DMS153 treated with DMSO at 0.1 percent for 48 hours (cell line): Measurements from ENCODE around the gene SIAH2.
"Not testable (repeated sequence)": the region's sequence is repeated elsewhere in the genome, so short reads cannot be mapped to it uniquely, and the experiment has no call there.

Experiments
- DNase-seq: peaks from one replicate; lab custom pipeline; 2025; ENCODE audit not compliant: unreplicated experiment; lab: John Stamatoyannopoulos, UW

The SIAH2 gene

GRCh38 chr3:150763122-150763840 lies at the start of gene SIAH2:
TSS of gene SIAH2 (minus strand) at chr3:150763169. CDS start at chr3:150762849, 320 bp downstream.
- DNase-seq, result peak; percentile 87

- DNase-seq, result no peak
These were observed 49.0 kb upstream of the SIAH2 start for GRCh38 chr3:150811984-150812383.

GRCh38 chr3:150810641-150811040 lies 47.7 kb upstream of the SIAH2 start:
- no peak for DNase-seq

GRCh38 chr3:150806185-150806835 lies 43.3 kb upstream of the SIAH2 start:
- no peak for DNase-seq

- no peak for DNase-seq
These were observed 42.4 kb upstream of the SIAH2 start for GRCh38 chr3:150805354-150805753.

GRCh38 chr3:150803440-150803985 lies 40.5 kb upstream of the SIAH2 start:
- DNase-seq, result no peak

GRCh38 chr3:150800722-150801121 lies 37.8 kb upstream of the SIAH2 start:
- no peak for DNase-seq

GRCh38 chr3:150798122-150798618 lies 35.2 kb upstream of the SIAH2 start:
- DNase-seq, result no peak

- no peak for DNase-seq
These were observed 34.2 kb upstream of the SIAH2 start for GRCh38 chr3:150797155-150797554.

GRCh38 chr3:150796527-150796926 lies 33.6 kb upstream of the SIAH2 start:
- not testable (repeated sequence) for DNase-seq

- no peak for DNase-seq
These were observed 30.7 kb upstream of the SIAH2 start for GRCh38 chr3:150793641-150794040.

- no peak for DNase-seq
These were observed 27.7 kb upstream of the SIAH2 start for GRCh38 chr3:150790629-150791028.

- DNase-seq, result no peak
These were observed 26.5 kb upstream of the SIAH2 start for GRCh38 chr3:150789451-150789850.

GRCh38 chr3:150787741-150788370 lies 24.9 kb upstream of the SIAH2 start:
- no peak for DNase-seq

GRCh38 chr3:150786791-150787190 lies 23.8 kb upstream of the SIAH2 start:
- DNase-seq, result no peak

GRCh38 chr3:150784747-150785125 lies 21.8 kb upstream of the SIAH2 start:
- DNase-seq, result no peak

- DNase-seq, result no peak
These were observed 21.2 kb upstream of the SIAH2 start for GRCh38 chr3:150783920-150784746.

- no peak for DNase-seq
These were observed 20.3 kb upstream of the SIAH2 start for GRCh38 chr3:150783316-150783715.

- DNase-seq, result no peak
These were observed 16.5 kb upstream of the SIAH2 start for GRCh38 chr3:150779402-150779858.

GRCh38 chr3:150778793-150779401 lies 15.9 kb upstream of the SIAH2 start:
- no peak for DNase-seq
